CD4-positive, alpha-beta T cell treated with Interleukin-6 at 100 ng/mL for 8 hours (primary cell): ENCODE results near the gene KRTAP25-1.

Source experiments
- DNase-seq: peaks from one replicate; pipeline ENCODE4 v3.0.0-alpha.2; 2020; ENCODE audit warnings: mixed read lengths, low spot score

KRTAP25-1 gene

GRCh38 chr21:30289215-30289614 is at the start of gene KRTAP25-1:
TSS of gene KRTAP25-1 (minus strand) at chr21:30289514. CDS start at chr21:30289490, 24 bp downstream.
- DNase-seq: no peak

- no peak for DNase-seq
These were observed 49.4 kb upstream of the KRTAP25-1 start for GRCh38 chr21:30338717-30339116.

GRCh38 chr21:30337772-30338171 is 48.5 kb upstream of the KRTAP25-1 start:
- DNase-seq: no peak

- DNase-seq: no peak
These were observed 48.0 kb upstream of the KRTAP25-1 start, which contains the start of gene KRTAP27-1 for GRCh38 chr21:30337276-30337744. TSS of gene KRTAP27-1 (minus strand) at chr21:30337694. CDS start at chr21:30337668, 26 bp downstream.

GRCh38 chr21:30336596-30336995 is 47.3 kb upstream of the KRTAP25-1 start:
- no peak for DNase-seq

- DNase-seq: no peak
These were observed 44.4 kb upstream of the KRTAP25-1 start for GRCh38 chr21:30333736-30334135.

GRCh38 chr21:30332681-30333080 is 43.4 kb upstream of the KRTAP25-1 start:
- DNase-seq: no peak

- no peak for DNase-seq
These were observed 40.0 kb upstream of the KRTAP25-1 start for GRCh38 chr21:30329203-30329875.

GRCh38 chr21:30326390-30326789 is 37.1 kb upstream of the KRTAP25-1 start:
- no peak for DNase-seq

GRCh38 chr21:30320215-30320614 is 30.9 kb upstream of the KRTAP25-1 start, which contains the start of gene KRTAP26-1:
TSS of gene KRTAP26-1 (minus strand) at chr21:30320315. CDS start at chr21:30320035, 280 bp downstream.
- no peak for DNase-seq

- no peak for DNase-seq
These were observed 26.4 kb upstream of the KRTAP25-1 start for GRCh38 chr21:30315701-30316100.

- DNase-seq: no peak
These were observed 17.6 kb upstream of the KRTAP25-1 start for GRCh38 chr21:30306884-30307283.

GRCh38 chr21:30305136-30305535 is 15.8 kb upstream of the KRTAP25-1 start:
- no peak for DNase-seq

- DNase-seq: no peak
These were observed 6.5 kb downstream of the KRTAP25-1 start, which contains the start of gene KRTAP24-1 for GRCh38 chr21:30282850-30283249. TSS of gene KRTAP24-1 (minus strand) at chr21:30282950. CDS start at chr21:30282932, 18 bp downstream.

- DNase-seq: no peak
These were observed 17.7 kb downstream of the KRTAP25-1 start for GRCh38 chr21:30271611-30272010.

- DNase-seq: no peak
These were observed 18.2 kb downstream of the KRTAP25-1 start for GRCh38 chr21:30271156-30271555.

- DNase-seq: no peak
These were observed 19.3 kb downstream of the KRTAP25-1 start for GRCh38 chr21:30269803-30270530.

- DNase-seq: no peak
These were observed 20.6 kb downstream of the KRTAP25-1 start for GRCh38 chr21:30268608-30269197.

GRCh38 chr21:30257773-30258172 is 31.5 kb downstream of the KRTAP25-1 start:
- DNase-seq: no peak

GRCh38 chr21:30256100-30256499 is 33.2 kb downstream of the KRTAP25-1 start:
- DNase-seq: no peak

- DNase-seq: no peak
These were observed 33.6 kb downstream of the KRTAP25-1 start for GRCh38 chr21:30255679-30256078.

GRCh38 chr21:30251781-30252180 is 37.5 kb downstream of the KRTAP25-1 start:
- DNase-seq: no peak

GRCh38 chr21:30249936-30250335 is 39.4 kb downstream of the KRTAP25-1 start:
- DNase-seq: no peak
